Stimulated activated CD4-positive, alpha-beta T cell treated with anti-CD3 and anti-CD28 coated beads, Interleukin-1b, Interleukin-23, amount 100 ng/mL, for 4 hours (primary cell): Measurements from ENCODE around the gene PRSS21.

Experiments used
- DNase-seq, 2 donors: peaks; one replicate each; pipeline ENCODE4 v3.0.0-alpha.2; 2020; ENCODE audit warnings: low read depth in 2 of 2

PRSS21 gene

GRCh38 chr16:2843526-2843925, 26.5 kb downstream of the PRSS21 start:
- DNase-seq = no peak

GRCh38 chr16:2845116-2845515, 28.1 kb downstream of the PRSS21 start:
- DNase-seq = no peak

- no peak for DNase-seq
Measured at GRCh38 chr16:2846511-2847310, 29.7 kb downstream of the PRSS21 start.

GRCh38 chr16:2848933-2849725, 32.1 kb downstream of the PRSS21 start:
- DNase-seq = no peak

- DNase-seq = no peak
Measured at GRCh38 chr16:2852003-2852730, 35.1 kb downstream of the PRSS21 start.

- DNase-seq = no peak
Measured at GRCh38 chr16:2852731-2853507, 35.9 kb downstream of the PRSS21 start.

GRCh38 chr16:2853531-2854073, 36.6 kb downstream of the PRSS21 start:
- no peak for DNase-seq

- no peak for DNase-seq
Measured at GRCh38 chr16:2854700-2855309, 37.8 kb downstream of the PRSS21 start.

- no peak for DNase-seq
Measured at GRCh38 chr16:2855536-2855935, 38.5 kb downstream of the PRSS21 start.

GRCh38 chr16:2856061-2856670, 39.1 kb downstream of the PRSS21 start:
- no peak for DNase-seq

GRCh38 chr16:2856686-2857450, 39.8 kb downstream of the PRSS21 start:
- no peak for DNase-seq

GRCh38 chr16:2857451-2858244, 40.6 kb downstream of the PRSS21 start, which contains the start of gene PRSS22:
TSS of gene PRSS22 (minus strand) at chr16:2858170. CDS start at chr16:2858104, 66 bp downstream.
- no peak for DNase-seq

- DNase-seq = no peak
Measured at GRCh38 chr16:2858245-2859025, 41.4 kb downstream of the PRSS21 start.

GRCh38 chr16:2859686-2860265, 42.7 kb downstream of the PRSS21 start:
- DNase-seq = no peak

- no peak for DNase-seq
Measured at GRCh38 chr16:2860826-2861567, 44.0 kb downstream of the PRSS21 start.

- no peak for DNase-seq
Measured at GRCh38 chr16:2865651-2866050, 48.6 kb downstream of the PRSS21 start.

GRCh38 chr16:2866431-2866830, 49.4 kb downstream of the PRSS21 start:
- no peak for DNase-seq
